Measurements from ENCODE around the gene SP1. TPM values are rescaled to one million over a fixed set of nuclear protein-coding genes. Genes with fewer than 3 reads are reported as not detected.

SP1 gene
- polyA plus RNA-seq, 1 experiment: 58.2 TPM

- POLR2A ChIA-PET: no interaction called here
These were observed 79.1 kb downstream of the SP1 start for GRCh38 chr12:53459097-53459496.

GRCh38 chr12:53461059-53461458, 81.1 kb downstream of the SP1 start:
- no peak for DNase-seq (ENCODE audit: low read depth)
- no peak overlapping the region for H3K4me3 ChIP-seq (ENCODE audit: low read depth, low read length)
- H3K27me3 ChIP-seq (ENCODE audit: control insufficient read depth, insufficient read depth, low read length): no peaks in the 10 kb centered on the region
- POLR2A ChIA-PET: no interaction called here
- TF ChIP-seq CTCF (IDR thresholded peaks at IDR 0.05; ENCODE audit: insufficient read depth, low read depth, low read length): no peak
- CTCF ChIA-PET: interaction anchor here (0.9 to 1.1 kb wide), 2 partner anchors 8 to 15 kb away, joined by 3 to 4 read pairs; no protein-coding TSS in a partner anchor
- H3K36me3 ChIP-seq (ENCODE audit: control insufficient read depth, insufficient read depth, low read length): peaks cover 56% of the 10 kb centered on the region

More at GRCh38 chr12:53459097-53459496, 79.1 kb downstream of the SP1 start:
- TF ChIP-seq CTCF (IDR thresholded peaks at IDR 0.05; ENCODE audit: insufficient read depth, low read depth, low read length): no peak
- no peak for DNase-seq (ENCODE audit: low read depth)
- H3K4me3 ChIP-seq (ENCODE audit: low read depth, low read length): no peak overlapping the region
- H3K27me3 ChIP-seq (ENCODE audit: control insufficient read depth, insufficient read depth, low read length): no peaks in the 10 kb centered on the region
- peaks cover 49% of the 10 kb centered on the region for H3K36me3 ChIP-seq (ENCODE audit: control insufficient read depth, insufficient read depth, low read length)
- CTCF ChIA-PET: interaction anchor here (0.7 to 1.4 kb wide), 3 partner anchors 49 to 114 kb away, joined by 3 read pairs; no protein-coding TSS in a partner anchor

GRCh38 chr12:53461591-53461990, 81.6 kb downstream of the SP1 start:
- TF ChIP-seq CTCF (IDR thresholded peaks at IDR 0.05; ENCODE audit: insufficient read depth, low read depth, low read length): no peak
- DNase-seq (ENCODE audit: low read depth): no peak
- Histone ChIP-seq H3K27me3 (ENCODE audit: control insufficient read depth, insufficient read depth, low read length) (no peaks in the 10 kb centered on the region), H3K36me3 (ENCODE audit: control insufficient read depth, insufficient read depth, low read length) (peaks cover 57% of the 10 kb centered on the region), H3K4me3 (ENCODE audit: low read depth, low read length) (no peak overlapping the region)
- CTCF ChIA-PET: interaction anchor here (0.7 to 1.1 kb wide), 3 partner anchors 9 to 20 kb away, joined by 3 to 4 read pairs (median 3); no protein-coding TSS in a partner anchor
- POLR2A ChIA-PET: no interaction called here

- no peak for DNase-seq (ENCODE audit: low read depth)
- no peaks in the 10 kb centered on the region for H3K27me3 ChIP-seq (ENCODE audit: control insufficient read depth, insufficient read depth, low read length)
- ChIA-PET POLR2A (no interaction called here), CTCF (no interaction called here)
- peaks cover 58% of the 10 kb centered on the region for H3K36me3 ChIP-seq (ENCODE audit: control insufficient read depth, insufficient read depth, low read length)
- no peak for TF ChIP-seq CTCF (IDR thresholded peaks at IDR 0.05; ENCODE audit: insufficient read depth, low read depth, low read length)
- H3K4me3 ChIP-seq (ENCODE audit: low read depth, low read length): no peak overlapping the region
These were observed 83.0 kb downstream of the SP1 start for GRCh38 chr12:53462935-53463334.

- ChIA-PET CTCF (interaction anchor here (1.0 to 1.1 kb wide), 2 partner anchors 10 to 13 kb away, joined by 3 to 4 read pairs; no protein-coding TSS in a partner anchor), POLR2A (no interaction called here)
- no peak for TF ChIP-seq CTCF (IDR thresholded peaks at IDR 0.05; ENCODE audit: insufficient read depth, low read depth, low read length)
- no peak overlapping the region for H3K4me3 ChIP-seq (ENCODE audit: low read depth, low read length)
- DNase-seq (ENCODE audit: low read depth): no peak
- H3K27me3 ChIP-seq (ENCODE audit: control insufficient read depth, insufficient read depth, low read length): no peaks in the 10 kb centered on the region
- peaks cover 62% of the 10 kb centered on the region for H3K36me3 ChIP-seq (ENCODE audit: control insufficient read depth, insufficient read depth, low read length)
These were observed 84.0 kb downstream of the SP1 start for GRCh38 chr12:53463802-53464560.

Data from BJ (cell line).